Right ventricle myocardium superior (tissue), 1 donor: Measurements from ENCODE around the gene WDR59. TPM values are rescaled to one million over a fixed set of nuclear protein-coding genes. Genes with fewer than 3 reads are reported as not detected.
A peak's percentile ranks its signal among the peaks of the same experiment; 100 is the strongest.
"Not testable (repeated sequence)": the region's sequence is repeated elsewhere in the genome, so short reads cannot be mapped to it uniquely, and the experiment has no call there.

Source experiments
- ATAC-seq: fragments of 200-7000 bp; cut with Tn5 transposase; one replicate; pipeline ENCODE4 v1.9.1; 2020; ENCODE audit warnings: mild to moderate bottlenecking; ENCODE audit not compliant: poor library complexity
- DNase-seq: peaks from one replicate; pipeline ENCODE4 v3.0.0-alpha.2; 2020
- intact Hi-C: fragments of 100-400 bp; cut with DNase I; formaldehyde crosslinking; loops from one replicate; pipeline ENCODE4 v1.11.2; 2022
- total RNA-seq: library from RNA; stranded (reverse); fragmentation: NEBNext Ultra II Directional; extraction: Animal tissue kit (Norgen Biotek cat#: 25700); gene quantifications from one replicate; pipeline ENCODE4 v1.2.1, GENCODE V29; 2021
- donor health status: DM: no; HTN: yes; CAD: no; lungs with severe emphysema.

The WDR59 gene
- total RNA-seq, 1 donor from 2014 or later = 55.1 TPM

- DNase-seq = no peak
- ATAC-seq = no peak
- intact Hi-C loops = no loop called here
Observed at GRCh38 chr16:75014318-75014717, 29.4 kb upstream of the WDR59 start.

GRCh38 chr16:75013123-75013522, 28.2 kb upstream of the WDR59 start:
- ATAC-seq, intact Hi-C loops, DNase-seq: not testable (repeated sequence)

- ATAC-seq = peak; percentile 34
- no peak for DNase-seq
- intact Hi-C loops = no loop called here
Observed at GRCh38 chr16:75012380-75013081, 27.6 kb upstream of the WDR59 start.

- ATAC-seq = peak; percentile 64
- intact Hi-C loops = no loop called here
- no peak for DNase-seq
Observed at GRCh38 chr16:75011634-75012307, 26.8 kb upstream of the WDR59 start.

- intact Hi-C loops = no loop called here
- ATAC-seq (no peak), DNase-seq (no peak)
Observed at GRCh38 chr16:75010427-75010826, 25.5 kb upstream of the WDR59 start.

- ATAC-seq = no peak
- intact Hi-C loops = no loop called here
Observed at GRCh38 chr16:75007443-75007842, 22.5 kb upstream of the WDR59 start.

GRCh38 chr16:75005697-75006096, 20.8 kb upstream of the WDR59 start:
- ATAC-seq = no peak
- intact Hi-C loops = no loop called here
- no peak for DNase-seq

More at GRCh38 chr16:75007443-75007842, 22.5 kb upstream of the WDR59 start:
- no peak for DNase-seq

- intact Hi-C loops = loop anchor here (5.0 kb wide), 1 partner anchor 38 kb away; no protein-coding TSS in a partner anchor
Observed at GRCh38 chr16:75004460-75004859, 19.5 kb upstream of the WDR59 start.

GRCh38 chr16:75003931-75004330, 19.0 kb upstream of the WDR59 start:
- intact Hi-C loops = loop anchor here (5.0 kb wide), 1 partner anchor 38 kb away; no protein-coding TSS in a partner anchor
- no peak for DNase-seq
- ATAC-seq = no peak

More at GRCh38 chr16:75004460-75004859, 19.5 kb upstream of the WDR59 start:
- DNase-seq (no peak), ATAC-seq (no peak)

- peak; percentile 0 for ATAC-seq
- intact Hi-C loops = loop anchor here (5.0 kb wide), 1 partner anchor 40 kb away; no protein-coding TSS in a partner anchor
Observed at GRCh38 chr16:75002474-75002873, 17.6 kb upstream of the WDR59 start.

GRCh38 chr16:75000481-75001081, 15.7 kb upstream of the WDR59 start:
- peak; percentile 7 for ATAC-seq
- no peak for DNase-seq
- intact Hi-C loops = loop anchor here (5.0 kb wide), 1 partner anchor 42 kb away; no protein-coding TSS in a partner anchor

More at GRCh38 chr16:75002474-75002873, 17.6 kb upstream of the WDR59 start:
- DNase-seq = no peak

- intact Hi-C loops = loop anchor here (2.0 to 5.0 kb wide), 2 partner anchors 42 to 111 kb away; no protein-coding TSS in a partner anchor
- DNase-seq = peak; percentile 62
- peak; percentile 23 for ATAC-seq
Observed at GRCh38 chr16:74999609-75000480, 14.9 kb upstream of the WDR59 start.

GRCh38 chr16:74999219-74999608, 14.3 kb upstream of the WDR59 start:
- peak; percentile 22 for ATAC-seq
- peak; percentile 58 for DNase-seq

GRCh38 chr16:74998481-74999218, 13.7 kb upstream of the WDR59 start, which contains the start of gene ZNRF1:
ZNRF1 (plus strand) TSS chr16:74999024; CDS start chr16:74999672, 648 bp downstream.
- DNase-seq (peak; percentile 90), ATAC-seq (peak; percentile 88)
- intact Hi-C loops = loop anchor here (2.0 kb wide), 1 partner anchor 112 kb away; no protein-coding TSS in a partner anchor

More at GRCh38 chr16:74999219-74999608, 14.3 kb upstream of the WDR59 start:
- intact Hi-C loops = loop anchor here (2.0 kb wide), 1 partner anchor 112 kb away; no protein-coding TSS in a partner anchor

GRCh38 chr16:74997042-74997491, 12.1 kb upstream of the WDR59 start:
- intact Hi-C loops = no loop called here
- ATAC-seq (no peak), DNase-seq (no peak)

GRCh38 chr16:74995986-74996385, 11.1 kb upstream of the WDR59 start:
- DNase-seq (no peak), ATAC-seq (no peak)
- intact Hi-C loops = no loop called here
